ENCODE measurements around the gene GALM.

GALM gene

GRCh38 chr2:38636069-38636468 lies 29.8 kb upstream of the GALM start:
- TF ChIP-seq FOXP2 (optimal IDR thresholded peaks at IDR 0.05; ENCODE audit: borderline replicate concordance, extremely low read depth, extremely low read length, insufficient read depth): no peak
- TF ChIP-seq TAF1 (IDR thresholded peaks at IDR 0.05; ENCODE audit: borderline replicate concordance, insufficient read depth, low read length): no peak
- no peak for TF ChIP-seq SIN3A (IDR thresholded peaks at IDR 0.05; ENCODE audit: borderline replicate concordance, insufficient read depth, low read length)
- TF ChIP-seq POLR2AphosphoS5 (IDR thresholded peaks at IDR 0.05; ENCODE audit: low read depth, low read length): no peak
- no peak for TF ChIP-seq REST (IDR thresholded peaks at IDR 0.05; ENCODE audit: insufficient read depth in 1 of 2, low read depth in 2 of 2, low read length in 2 of 2)

GRCh38 chr2:38643021-38643671 lies 22.8 kb upstream of the GALM start:
- no peak for TF ChIP-seq REST (IDR thresholded peaks at IDR 0.05; ENCODE audit: insufficient read depth in 1 of 2, low read depth in 2 of 2, low read length in 2 of 2)
- no peak for TF ChIP-seq TAF1 (IDR thresholded peaks at IDR 0.05; ENCODE audit: borderline replicate concordance, insufficient read depth, low read length)
- no peak for TF ChIP-seq SIN3A (IDR thresholded peaks at IDR 0.05; ENCODE audit: borderline replicate concordance, insufficient read depth, low read length)
- TF ChIP-seq FOXP2 (optimal IDR thresholded peaks at IDR 0.05; ENCODE audit: borderline replicate concordance, extremely low read depth, extremely low read length, insufficient read depth): no peak
- TF ChIP-seq POLR2AphosphoS5 (IDR thresholded peaks at IDR 0.05; ENCODE audit: low read depth, low read length): no peak

GRCh38 chr2:38648107-38648761 lies 17.7 kb upstream of the GALM start:
- TF ChIP-seq FOXP2 (optimal IDR thresholded peaks at IDR 0.05; ENCODE audit: borderline replicate concordance, extremely low read depth, extremely low read length, insufficient read depth) (no peak), SIN3A (IDR thresholded peaks at IDR 0.05; ENCODE audit: borderline replicate concordance, insufficient read depth, low read length) (no peak), REST (IDR thresholded peaks at IDR 0.05; ENCODE audit: insufficient read depth in 1 of 2, low read depth in 2 of 2, low read length in 2 of 2) (no peak), POLR2AphosphoS5 (IDR thresholded peaks at IDR 0.05; ENCODE audit: low read depth, low read length) (no peak), TAF1 (IDR thresholded peaks at IDR 0.05; ENCODE audit: borderline replicate concordance, insufficient read depth, low read length) (no peak)

GRCh38 chr2:38649176-38649728 lies 16.7 kb upstream of the GALM start:
- TF ChIP-seq REST (IDR thresholded peaks at IDR 0.05; ENCODE audit: insufficient read depth in 1 of 2, low read depth in 2 of 2, low read length in 2 of 2): no peak
- no peak for TF ChIP-seq TAF1 (IDR thresholded peaks at IDR 0.05; ENCODE audit: borderline replicate concordance, insufficient read depth, low read length)
- no peak for TF ChIP-seq SIN3A (IDR thresholded peaks at IDR 0.05; ENCODE audit: borderline replicate concordance, insufficient read depth, low read length)
- TF ChIP-seq POLR2AphosphoS5 (IDR thresholded peaks at IDR 0.05; ENCODE audit: low read depth, low read length): no peak
- TF ChIP-seq FOXP2 (optimal IDR thresholded peaks at IDR 0.05; ENCODE audit: borderline replicate concordance, extremely low read depth, extremely low read length, insufficient read depth): no peak

All from PFSK-1 (cell line).